ENCODE measurements around the gene FLOT2.
"Not testable (repeated sequence)": the region's sequence is repeated elsewhere in the genome, so short reads cannot be mapped to it uniquely, and the experiment has no call there.

Gene FLOT2

GRCh38 chr17:28916302-28916934 lies 18.9 kb upstream of the FLOT2 start:
- DNase-seq: peak; percentile 72

- no peak for DNase-seq
Measured at GRCh38 chr17:28912938-28913333, 15.4 kb upstream of the FLOT2 start.

- peak; percentile 59 for DNase-seq
Measured at GRCh38 chr17:28912281-28912937, 14.9 kb upstream of the FLOT2 start.

GRCh38 chr17:28911411-28912045 lies 14.0 kb upstream of the FLOT2 start:
- no peak for DNase-seq

GRCh38 chr17:28910534-28910933 lies 13.0 kb upstream of the FLOT2 start:
- no peak for DNase-seq

GRCh38 chr17:28908640-28909167 lies 11.2 kb upstream of the FLOT2 start:
- DNase-seq: no peak

- DNase-seq: peak; percentile 70
Measured at GRCh38 chr17:28907709-28908475, 10.4 kb upstream of the FLOT2 start.

GRCh38 chr17:28906706-28907438 lies 9.3 kb upstream of the FLOT2 start:
- DNase-seq: peak; percentile 85

- DNase-seq: no peak
Measured at GRCh38 chr17:28906276-28906675, 8.7 kb upstream of the FLOT2 start.

- DNase-seq: peak; percentile 38
Measured at GRCh38 chr17:28904800-28905199, 7.3 kb upstream of the FLOT2 start.

- not testable (repeated sequence) for DNase-seq
Measured at GRCh38 chr17:28903546-28903841, 6.0 kb upstream of the FLOT2 start.

- DNase-seq: peak; percentile 97
Measured at GRCh38 chr17:28902819-28903545, 5.4 kb upstream of the FLOT2 start, which contains the start of gene DHRS13. TSS of gene DHRS13 (minus strand) at chr17:28903079. CDS start at chr17:28902944, 135 bp downstream.

GRCh38 chr17:28901866-28902818 lies 4.6 kb upstream of the FLOT2 start:
- DNase-seq: peak; percentile 81

GRCh38 chr17:28900986-28901726 lies 3.6 kb upstream of the FLOT2 start:
- no peak for DNase-seq

GRCh38 chr17:28899212-28899815 lies 1.8 kb upstream of the FLOT2 start:
- DNase-seq: peak; percentile 24

GRCh38 chr17:28898527-28898955 lies 1.0 kb upstream of the FLOT2 start:
- no peak for DNase-seq

GRCh38 chr17:28897769-28898526 lies 415 bp upstream of the FLOT2 start:
- DNase-seq: no peak

- DNase-seq: no peak
Measured at GRCh38 chr17:28896491-28896883, 1.0 kb downstream of the FLOT2 start.
